ENCODE measurements around the gene NCK2.

NCK2 gene

GRCh38 chr2:105813405-105813804 is 68.7 kb downstream of the NCK2 start:
- Histone ChIP-seq H3K4me2 (ENCODE audit: low read length) (no peak overlapping the region), H3K9me2 (ENCODE audit: low read depth, low read length) (no peaks in the 10 kb centered on the region), H3K4me1 (ENCODE audit: insufficient read depth, low read length, severe bottlenecking) (no peaks in the 10 kb centered on the region), H3K4me3 (ENCODE audit: low read depth, low read length, poor library complexity, severe bottlenecking) (no peak overlapping the region), H3K79me2 (ENCODE audit: insufficient read depth, low read length) (no peaks in the 10 kb centered on the region), H3K9me3 (ENCODE audit: low read length) (no peaks in the 10 kb centered on the region), H3K27me3 (ENCODE audit: insufficient read depth, low read length) (no peaks in the 10 kb centered on the region), H4K20me1 (ENCODE audit: insufficient read depth, low read length) (no peaks in the 10 kb centered on the region), H3K27ac (ENCODE audit: low read depth, low read length, poor library complexity, severe bottlenecking) (no peak overlapping the region), H2AFZ (ENCODE audit: low read length) (no peak overlapping the region), H3K36me3 (ENCODE audit: insufficient read depth, low read length) (no peaks in the 10 kb centered on the region), H3F3A (ENCODE audit: insufficient read depth, low read length) (no peaks in the 10 kb centered on the region), H3K9ac (ENCODE audit: low read length) (no peak overlapping the region)
- TF ChIP-seq EZH2 (IDR thresholded peaks at IDR 0.05; ENCODE audit: borderline replicate concordance, low read length), result no peak
- TF ChIP-seq CTCF (IDR thresholded peaks at IDR 0.05; ENCODE audit: low read length), result no peak

GRCh38 chr2:105814291-105814940 is 69.7 kb downstream of the NCK2 start:
- H2AFZ ChIP-seq (ENCODE audit: low read length), result no peak overlapping the region
- no peaks in the 10 kb centered on the region for H3K9me3 ChIP-seq (ENCODE audit: low read length)
- no peaks in the 10 kb centered on the region for H3K4me1 ChIP-seq (ENCODE audit: insufficient read depth, low read length, severe bottlenecking)
- H3K27me3 ChIP-seq (ENCODE audit: insufficient read depth, low read length), result no peaks in the 10 kb centered on the region
- no peak overlapping the region for H3K4me3 ChIP-seq (ENCODE audit: low read depth, low read length, poor library complexity, severe bottlenecking)
- H3K9ac ChIP-seq (ENCODE audit: low read length), result no peak overlapping the region
- H3K9me2 ChIP-seq (ENCODE audit: low read depth, low read length), result no peaks in the 10 kb centered on the region
- no peaks in the 10 kb centered on the region for H3K79me2 ChIP-seq (ENCODE audit: insufficient read depth, low read length)
- no peaks in the 10 kb centered on the region for H3F3A ChIP-seq (ENCODE audit: insufficient read depth, low read length)
- H3K36me3 ChIP-seq (ENCODE audit: insufficient read depth, low read length), result no peaks in the 10 kb centered on the region
- no peak overlapping the region for H3K27ac ChIP-seq (ENCODE audit: low read depth, low read length, poor library complexity, severe bottlenecking)
- no peak for TF ChIP-seq CTCF (IDR thresholded peaks at IDR 0.05; ENCODE audit: low read length)
- no peak for TF ChIP-seq EZH2 (IDR thresholded peaks at IDR 0.05; ENCODE audit: borderline replicate concordance, low read length)
- no peak overlapping the region for H3K4me2 ChIP-seq (ENCODE audit: low read length)
- no peaks in the 10 kb centered on the region for H4K20me1 ChIP-seq (ENCODE audit: insufficient read depth, low read length)

GRCh38 chr2:105815401-105815800 is 70.7 kb downstream of the NCK2 start:
- H3K36me3 ChIP-seq (ENCODE audit: insufficient read depth, low read length), result no peaks in the 10 kb centered on the region
- no peak overlapping the region for H3K4me3 ChIP-seq (ENCODE audit: low read depth, low read length, poor library complexity, severe bottlenecking)
- H3K9me3 ChIP-seq (ENCODE audit: low read length), result no peaks in the 10 kb centered on the region
- no peak for TF ChIP-seq EZH2 (IDR thresholded peaks at IDR 0.05; ENCODE audit: borderline replicate concordance, low read length)
- TF ChIP-seq CTCF (IDR thresholded peaks at IDR 0.05; ENCODE audit: low read length), result no peak
- H3K4me1 ChIP-seq (ENCODE audit: insufficient read depth, low read length, severe bottlenecking), result no peaks in the 10 kb centered on the region
- H3K27me3 ChIP-seq (ENCODE audit: insufficient read depth, low read length), result no peaks in the 10 kb centered on the region
- H3K9me2 ChIP-seq (ENCODE audit: low read depth, low read length), result no peaks in the 10 kb centered on the region
- no peak overlapping the region for H3K4me2 ChIP-seq (ENCODE audit: low read length)
- no peak overlapping the region for H3K27ac ChIP-seq (ENCODE audit: low read depth, low read length, poor library complexity, severe bottlenecking)
- no peaks in the 10 kb centered on the region for H3K79me2 ChIP-seq (ENCODE audit: insufficient read depth, low read length)
- no peak overlapping the region for H2AFZ ChIP-seq (ENCODE audit: low read length)
- no peaks in the 10 kb centered on the region for H4K20me1 ChIP-seq (ENCODE audit: insufficient read depth, low read length)
- no peaks in the 10 kb centered on the region for H3F3A ChIP-seq (ENCODE audit: insufficient read depth, low read length)
- no peak overlapping the region for H3K9ac ChIP-seq (ENCODE audit: low read length)
